Activated CD4-positive, alpha-beta T cell treated with anti-CD3 and anti-CD28 coated beads for 36 hours (primary cell): ENCODE measurements around the gene PCDH19. TPM values are rescaled to one million over a fixed set of nuclear protein-coding genes. Genes with fewer than 3 reads are reported as not detected.

ENCODE experiments used
- ATAC-seq: fragments of 200-7000 bp; cut with Tn5 transposase; one replicate; pipeline ENCODE4 v1.10.0; 2021; ENCODE audit warnings: mild to moderate bottlenecking, moderate library complexity
- CTCF ChIA-PET: fragments of 350-600 bp; sonication (Branson Sonifier 250); formaldehyde crosslinking; loops from one replicate; lab custom pipeline; 2021; ENCODE audit warnings: antibody characterized with exemption; lab: Charles Lee
- POLR2A ChIA-PET: fragments of 350-600 bp; sonication (Branson Sonifier 250); formaldehyde crosslinking; loops from one replicate; lab custom pipeline; 2021; ENCODE audit warnings: antibody characterized with exemption, inconsistent platforms; lab: Charles Lee
- DNase-seq: peaks from one replicate; pipeline ENCODE4 v3.0.0-alpha.2; 2020
- H3K27ac Mint-ChIP-seq: one replicate; pipeline ENCODE4 v1.8.0; 2021; ENCODE audit warnings: mixed read lengths
- H3K27me3 Mint-ChIP-seq: one replicate; pipeline ENCODE4 v1.8.0; 2021; ENCODE audit warnings: mixed read lengths
- H3K36me3 Mint-ChIP-seq: one replicate; pipeline ENCODE4 v1.8.0; 2021; ENCODE audit warnings: low read depth, mixed read lengths
- H3K4me1 Mint-ChIP-seq: one replicate; pipeline ENCODE4 v1.8.0; 2021; ENCODE audit warnings: mixed read lengths
- H3K4me3 Mint-ChIP-seq: one replicate; pipeline ENCODE4 v1.8.0; 2021; ENCODE audit warnings: mild to moderate bottlenecking, moderate library complexity, mixed read lengths
- H3K9me3 Mint-ChIP-seq: one replicate; pipeline ENCODE4 v1.8.0; 2021; ENCODE audit warnings: low read depth, mixed read lengths
- intact Hi-C, 2 experiments: fragments of 100-400 bp; cut with DNase I in 1 of 2; cut with micrococcal nuclease in 1 of 2; formaldehyde crosslinking; loops; one replicate each; pipeline versions ENCODE4 v1.14.2 to v1.15.1; 2022 to 2024; cut with DNase I, micrococcal nuclease
- total RNA-seq, 2 experiments: library from RNA; stranded (reverse); gene quantifications; one replicate each; pipeline ENCODE4 v1.2.3, GENCODE V29; 2021

The PCDH19 gene
- total RNA-seq, 2 experiments from 2014 or later, result 0.02 TPM; not detected in 1

DNA sequence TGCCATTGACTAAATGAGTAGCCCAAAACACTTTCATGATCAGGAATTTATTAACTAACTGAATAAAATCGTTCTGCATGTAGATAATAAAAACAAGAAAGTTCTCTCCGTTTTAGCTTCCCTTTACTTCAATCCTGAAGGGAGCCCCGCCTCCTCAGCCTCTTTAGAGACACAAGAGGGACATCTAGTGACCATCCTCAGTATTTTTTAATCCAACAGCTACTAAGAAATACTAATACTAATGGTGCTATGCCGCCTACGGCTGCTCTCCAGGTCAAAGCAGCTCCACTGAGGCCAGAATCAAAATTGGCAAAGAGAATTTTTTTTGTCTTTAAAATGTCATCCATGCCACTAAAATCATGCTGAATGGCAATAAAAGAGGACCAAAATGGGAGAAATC is 3.2 kb upstream of the PCDH19 start:
- Mint-ChIP-seq H3K27me3 (peaks cover 32% of the 10 kb centered on the region), H3K4me1 (peaks cover 9% of the 10 kb centered on the region), H3K4me3 (no peak overlapping the region), H3K9me3 (no peaks in the 10 kb centered on the region), H3K27ac (no peak overlapping the region), H3K36me3 (no peaks in the 10 kb centered on the region)
- ChIA-PET POLR2A (no interaction called here), CTCF (interaction anchor here (0.9 to 1.0 kb wide), 3 partner anchors 39 to 195 kb away, joined by 3 to 5 read pairs (median 4); no protein-coding TSS in a partner anchor)
- intact Hi-C loops, result loop anchor here in 1 of 2 experiments (2.0 to 5.0 kb wide), 2 partner anchors 44 to 1111 kb away; no protein-coding TSS in a partner anchor
- DNase-seq (peak; percentile 43), ATAC-seq (no peak)

DNA sequence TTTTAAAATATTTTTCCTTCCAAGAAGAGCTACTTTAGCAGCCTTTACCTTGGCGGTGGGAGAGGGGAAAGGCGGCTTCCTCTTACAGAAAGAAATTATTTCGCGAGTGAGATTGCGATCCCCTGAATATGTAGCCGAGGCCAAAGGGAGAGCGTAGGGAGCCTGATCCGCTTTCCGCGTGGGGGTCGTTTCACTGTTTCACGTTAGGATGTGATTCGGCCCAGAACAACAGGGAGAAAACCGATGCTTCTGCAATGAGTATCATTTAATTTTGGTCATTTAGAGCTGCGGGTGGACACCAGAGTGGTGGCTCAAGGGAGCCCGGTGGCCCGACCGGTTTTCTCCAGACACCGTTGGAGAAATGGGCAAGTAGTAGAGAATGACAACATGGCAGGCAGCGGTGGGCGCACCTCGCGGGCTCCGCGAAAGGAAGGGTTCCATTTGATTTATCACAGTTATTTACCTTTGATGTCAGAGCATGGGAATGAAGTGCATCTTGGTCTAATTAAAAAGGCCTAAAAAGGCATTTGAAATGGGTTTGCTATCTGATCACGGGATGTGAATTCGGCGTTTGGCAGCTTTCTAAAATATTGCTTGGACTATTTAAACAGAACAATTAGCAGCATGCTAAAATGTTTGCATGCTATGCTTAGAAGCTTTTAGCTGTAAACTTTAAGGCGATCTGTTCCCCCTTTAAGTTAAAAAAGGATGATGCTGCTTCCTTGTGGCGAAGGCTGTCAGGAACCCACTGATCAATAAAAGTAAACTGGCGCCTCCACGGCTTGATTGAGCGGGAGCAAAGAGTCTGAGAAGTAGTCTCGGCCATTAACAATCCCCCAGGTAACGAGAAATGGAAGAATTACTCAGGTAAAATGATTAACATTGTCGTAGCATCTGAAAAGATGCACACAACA is 2.0 kb upstream of the PCDH19 start:
- ChIA-PET POLR2A (no interaction called here), CTCF (interaction anchor here (0.7 to 0.9 kb wide), 2 partner anchors 19 to 1299 kb away, joined by 3 to 4 read pairs; no protein-coding TSS in a partner anchor)
- no peak overlapping the region for H3K4me3 Mint-ChIP-seq
- no peaks in the 10 kb centered on the region for H3K9me3 Mint-ChIP-seq
- no peak overlapping the region for H3K27ac Mint-ChIP-seq
- no peak for ATAC-seq
- peaks cover 42% of the 10 kb centered on the region for H3K27me3 Mint-ChIP-seq
- peaks cover 9% of the 10 kb centered on the region for H3K4me1 Mint-ChIP-seq
- no peaks in the 10 kb centered on the region for H3K36me3 Mint-ChIP-seq
- DNase-seq, result no peak
- intact Hi-C loops, result loop anchor here in 1 of 2 experiments (2.0 to 5.0 kb wide), 2 partner anchors 43 to 1110 kb away; no protein-coding TSS in a partner anchor

DNA sequence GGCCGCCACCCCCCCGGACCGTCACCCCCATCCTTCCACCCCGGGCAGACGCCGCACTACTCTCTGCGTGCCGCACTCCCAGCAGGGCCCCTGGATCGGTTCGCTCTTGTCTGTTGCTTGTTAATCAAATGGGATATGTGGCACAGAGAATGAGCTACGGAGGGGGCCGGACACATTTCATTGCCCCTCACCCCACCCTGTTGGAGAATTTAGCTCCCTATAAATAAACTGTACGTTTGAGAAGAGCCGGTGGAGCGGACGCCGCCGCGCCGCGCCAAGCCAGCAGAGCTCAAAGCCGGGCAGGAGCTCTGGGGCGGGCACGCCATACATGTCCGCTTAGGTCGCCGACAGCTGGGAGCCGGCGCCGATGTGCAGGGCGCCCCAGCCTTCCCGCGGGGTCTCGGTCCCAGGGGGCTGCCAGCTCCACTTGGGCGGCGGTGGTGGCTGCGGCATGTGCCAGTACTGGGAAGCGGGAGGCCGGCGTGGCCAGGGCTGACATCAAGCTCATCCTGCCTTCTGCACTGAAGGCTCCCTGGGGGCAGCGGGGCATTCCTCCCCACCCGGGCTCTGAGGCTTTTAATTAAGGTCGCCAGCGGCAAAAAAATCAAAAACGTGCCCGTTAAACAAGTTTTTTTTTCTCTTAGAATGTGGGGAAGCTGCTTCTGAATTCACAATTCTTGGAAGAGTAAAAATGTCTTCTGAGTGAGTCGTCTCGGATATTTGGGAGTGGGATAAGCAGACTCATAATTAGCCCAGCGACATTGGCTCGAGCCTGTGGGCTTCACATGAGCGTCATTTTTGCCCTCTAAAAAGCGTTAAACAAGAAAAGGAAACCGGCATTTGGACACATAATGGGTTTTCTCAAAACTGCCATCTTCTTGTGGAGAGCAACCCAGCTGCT is 1.1 kb upstream of the PCDH19 start:
- DNase-seq, result no peak
- ATAC-seq, result no peak
- Mint-ChIP-seq H3K27me3 (peaks cover 50% of the 10 kb centered on the region), H3K4me1 (peaks cover 9% of the 10 kb centered on the region), H3K36me3 (no peaks in the 10 kb centered on the region), H3K9me3 (no peaks in the 10 kb centered on the region), H3K4me3 (no peak overlapping the region), H3K27ac (no peak overlapping the region)
- CTCF ChIA-PET, result interaction anchor here (0.7 to 0.9 kb wide), 3 partner anchors 19 to 1298 kb away, joined by 3 to 4 read pairs (median 4); no protein-coding TSS in a partner anchor
- POLR2A ChIA-PET, result no interaction called here
- intact Hi-C loops, result loop anchor here in 1 of 2 experiments (5.0 kb wide), 1 partner anchor 1109 kb away; no protein-coding TSS in a partner anchor

DNA sequence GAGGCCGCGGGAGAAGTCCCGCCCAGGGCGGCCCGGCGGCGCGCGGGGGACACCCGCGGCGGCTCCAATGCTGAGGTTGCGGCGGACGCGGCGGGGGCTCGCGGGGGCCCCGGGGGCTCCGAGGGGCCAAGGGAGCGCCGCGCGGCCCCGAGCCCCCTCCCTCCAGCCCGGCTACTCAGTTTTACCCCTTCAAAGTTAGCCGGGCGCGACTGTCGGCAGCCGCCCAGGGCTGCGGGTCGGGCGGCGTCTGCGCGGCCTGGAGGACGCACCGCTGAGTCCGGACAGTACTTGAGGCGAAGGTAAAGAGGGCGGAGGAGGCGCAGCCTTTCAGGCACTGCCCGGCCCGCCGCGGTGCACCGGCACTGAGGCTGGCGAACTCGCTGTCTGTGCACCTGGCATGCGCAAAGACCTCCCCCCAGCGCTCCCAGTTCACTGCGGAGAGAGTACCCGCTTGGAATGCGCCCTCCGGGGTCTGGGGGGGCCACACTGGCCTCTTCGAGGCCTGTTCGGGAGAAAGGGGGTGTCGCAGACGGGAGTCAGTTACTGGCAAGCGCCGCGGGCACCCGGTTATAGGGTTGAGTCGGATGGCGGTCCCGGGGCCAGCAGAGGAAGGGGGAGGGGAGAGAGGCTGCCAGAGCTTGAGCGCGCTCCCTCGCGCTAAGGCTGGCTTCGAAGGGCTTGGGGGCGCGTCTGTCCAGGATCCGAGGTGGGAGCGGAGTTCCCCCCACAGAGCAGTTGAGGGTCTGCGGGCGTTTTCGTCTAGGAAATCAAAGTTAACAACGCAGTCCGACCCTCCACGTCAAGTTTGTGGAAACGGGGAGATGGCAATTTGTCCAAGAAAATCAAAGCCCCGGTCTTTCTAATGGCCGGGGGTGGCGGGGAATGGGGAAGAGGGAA is 1.1 kb downstream of the PCDH19 start:
- Mint-ChIP-seq H3K4me1 (peaks cover 9% of the 10 kb centered on the region), H3K27ac (no peak overlapping the region), H3K36me3 (no peaks in the 10 kb centered on the region), H3K4me3 (peak overlapping the region; percentile 26), H3K27me3 (peaks cover 53% of the 10 kb centered on the region), H3K9me3 (no peaks in the 10 kb centered on the region)
- ChIA-PET CTCF (no interaction called here), POLR2A (no interaction called here)
- intact Hi-C loops, result no loop called here
- ATAC-seq (no peak), DNase-seq (no peak)

DNA sequence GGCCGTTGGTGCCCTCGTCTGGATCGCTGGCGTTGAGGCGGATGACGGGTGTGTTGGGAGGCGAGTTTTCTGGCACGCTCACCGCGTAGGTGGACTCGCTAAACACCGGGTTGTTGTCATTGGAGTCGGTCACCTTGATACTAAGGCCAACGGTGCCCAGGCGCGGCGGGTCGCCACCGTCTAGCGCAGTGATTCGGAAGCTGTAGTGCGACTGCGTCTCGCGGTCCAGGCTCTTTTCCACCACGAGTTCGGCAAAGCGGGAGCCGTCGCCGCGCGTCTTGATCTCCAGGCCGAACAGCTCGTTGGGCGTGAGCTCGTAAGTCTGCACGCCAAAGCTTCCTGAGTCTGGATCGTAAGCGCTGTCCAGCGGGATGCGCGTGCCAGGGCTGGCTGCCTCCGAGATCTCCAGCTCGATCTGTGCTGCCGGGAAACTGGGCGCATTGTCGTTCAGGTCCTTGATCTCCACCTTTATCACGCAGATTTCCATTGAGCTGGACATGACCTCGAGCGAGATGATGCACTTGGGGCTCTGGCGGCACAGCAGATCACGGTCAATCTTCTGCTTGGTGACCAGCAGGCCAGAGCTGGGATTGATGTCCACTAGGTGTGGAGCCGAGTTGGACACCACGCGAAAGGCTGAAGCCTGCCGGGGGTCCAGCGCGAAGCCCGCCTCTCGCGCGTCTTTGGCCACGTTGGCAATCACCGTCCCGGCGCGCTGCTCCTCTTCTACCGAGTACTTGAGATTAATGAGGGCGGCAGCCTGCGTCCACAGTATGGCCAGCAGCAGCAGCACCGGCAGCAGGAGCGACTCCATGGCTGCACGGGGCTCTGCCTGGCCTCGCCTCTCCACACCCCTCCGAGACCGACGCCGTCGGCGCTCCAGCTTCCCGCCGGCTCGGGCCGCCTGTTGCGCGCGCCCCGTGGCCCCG is 2.0 kb downstream of the PCDH19 start:
- H3K4me3 Mint-ChIP-seq, result no peak overlapping the region
- H3K27ac Mint-ChIP-seq, result no peak overlapping the region
- CTCF ChIA-PET, result interaction anchor here (1.5 kb wide), 1 partner anchor 9 kb away, joined by 4 read pairs; no protein-coding TSS in a partner anchor
- DNase-seq, result no peak
- H3K36me3 Mint-ChIP-seq, result no peaks in the 10 kb centered on the region
- no peak for ATAC-seq
- peaks cover 8% of the 10 kb centered on the region for H3K4me1 Mint-ChIP-seq
- POLR2A ChIA-PET, result no interaction called here
- peaks cover 59% of the 10 kb centered on the region for H3K27me3 Mint-ChIP-seq
- intact Hi-C loops, result no loop called here
- no peaks in the 10 kb centered on the region for H3K9me3 Mint-ChIP-seq

DNA sequence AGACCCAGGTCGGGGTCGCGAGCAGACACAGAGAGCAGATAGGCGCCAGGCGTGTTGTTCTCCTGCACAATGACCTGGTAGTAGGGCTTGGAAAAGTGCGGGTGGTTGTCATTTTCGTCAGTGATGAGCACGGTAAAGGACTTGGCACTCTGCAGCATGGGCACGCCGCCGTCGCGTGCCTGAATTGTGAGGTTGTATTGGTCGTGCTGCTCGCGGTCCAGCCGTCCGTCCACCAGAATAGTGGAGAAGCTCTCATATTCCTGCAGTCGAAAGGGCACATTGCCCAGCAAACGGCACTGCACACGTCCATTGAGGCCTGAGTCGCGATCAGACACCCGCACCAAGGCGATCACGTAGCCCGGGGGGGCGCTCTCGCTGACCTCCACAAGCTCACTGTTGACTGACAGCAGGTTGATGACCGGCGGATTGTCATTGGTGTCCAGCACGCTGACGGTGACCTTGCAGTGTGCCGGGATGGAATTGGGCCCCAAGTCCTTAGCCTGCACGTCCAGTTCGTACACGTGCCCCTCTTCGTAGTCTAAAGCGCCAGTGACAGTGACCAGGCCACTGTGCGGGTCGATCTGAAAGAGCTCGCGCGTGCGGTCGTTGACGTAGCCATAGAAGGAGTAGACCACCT is 2.8 kb downstream of the PCDH19 start:
- Mint-ChIP-seq H3K27ac (no peak overlapping the region), H3K9me3 (no peaks in the 10 kb centered on the region), H3K27me3 (peaks cover 55% of the 10 kb centered on the region), H3K4me1 (peaks cover 3% of the 10 kb centered on the region), H3K36me3 (no peaks in the 10 kb centered on the region), H3K4me3 (no peak overlapping the region)
- intact Hi-C loops, result no loop called here
- DNase-seq, result no peak
- CTCF ChIA-PET, result interaction anchor here (1.5 kb wide), 1 partner anchor 10 kb away, joined by 4 read pairs; no protein-coding TSS in a partner anchor
- no peak for ATAC-seq
- POLR2A ChIA-PET, result no interaction called here

DNA sequence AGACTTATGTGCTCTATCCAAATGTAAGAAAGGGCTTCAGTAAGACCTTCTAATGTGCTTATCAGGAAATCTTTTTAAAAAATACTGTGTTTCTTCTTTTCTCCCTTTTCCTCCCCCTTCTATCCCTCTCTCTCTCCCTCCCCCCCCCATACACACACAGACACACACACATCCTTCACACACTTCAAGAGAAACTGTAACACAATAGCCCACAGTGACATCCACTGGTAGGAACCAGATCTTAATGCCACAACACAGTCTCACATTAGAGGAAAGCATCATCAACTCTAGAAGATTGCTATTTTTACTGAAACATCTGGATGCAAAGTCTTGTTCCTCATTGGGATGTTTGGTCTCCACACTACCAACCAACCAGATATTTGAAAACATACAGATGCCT is 4.6 kb downstream of the PCDH19 start:
- ATAC-seq, result no peak
- intact Hi-C loops, result no loop called here

DNA sequence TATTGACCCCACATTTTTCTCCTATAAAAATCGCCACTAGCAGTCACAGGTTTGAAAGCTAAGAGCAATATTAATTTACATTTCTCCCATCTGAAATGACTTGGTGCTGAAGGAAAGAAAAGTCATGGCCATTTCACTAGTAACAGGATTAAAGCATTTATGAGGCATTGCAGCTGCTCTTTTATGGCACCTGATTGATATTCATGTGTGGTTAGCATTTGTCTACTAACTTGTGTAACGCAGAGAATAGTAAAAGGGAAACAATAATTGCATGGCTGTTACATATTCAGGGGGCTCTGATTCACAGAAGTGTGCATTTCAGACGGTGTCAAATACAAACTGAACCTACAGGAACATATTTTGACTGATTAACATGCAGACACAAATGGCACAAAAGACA is 5.2 kb downstream of the PCDH19 start:
- DNase-seq (no peak), ATAC-seq (no peak)
- Mint-ChIP-seq H3K27me3 (peaks cover 44% of the 10 kb centered on the region), H3K9me3 (no peaks in the 10 kb centered on the region), H3K4me3 (no peak overlapping the region), H3K36me3 (no peaks in the 10 kb centered on the region), H3K4me1 (peaks cover 2% of the 10 kb centered on the region), H3K27ac (no peak overlapping the region)
- CTCF ChIA-PET, result no interaction called here
- POLR2A ChIA-PET, result no interaction called here
- intact Hi-C loops, result no loop called here

More for the DNA sequence above, 4.6 kb downstream of the PCDH19 start:
- Mint-ChIP-seq H3K9me3 (no peaks in the 10 kb centered on the region), H3K27me3 (peaks cover 45% of the 10 kb centered on the region), H3K4me1 (peaks cover 3% of the 10 kb centered on the region), H3K36me3 (no peaks in the 10 kb centered on the region), H3K27ac (no peak overlapping the region), H3K4me3 (no peak overlapping the region)
- ChIA-PET POLR2A (no interaction called here), CTCF (no interaction called here)
- no peak for DNase-seq

DNA sequence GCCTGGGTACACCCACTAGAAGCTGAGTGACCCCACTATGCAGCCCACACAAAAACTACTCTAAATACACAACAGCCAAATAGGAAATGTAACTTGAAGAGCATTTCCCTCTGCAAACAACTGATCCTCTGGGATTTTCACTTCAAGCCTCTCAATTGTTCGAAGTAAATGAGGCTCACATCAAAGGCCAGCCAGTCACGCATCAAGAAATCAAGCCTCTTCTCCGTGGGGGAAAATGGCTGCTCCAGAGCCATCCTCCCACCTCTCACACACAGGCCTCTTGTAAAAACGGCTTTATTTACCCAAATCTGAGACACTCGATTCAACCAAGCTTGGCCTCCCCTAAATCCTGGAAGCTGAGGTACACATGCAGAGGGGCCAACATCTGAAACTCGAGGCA is 14.3 kb downstream of the PCDH19 start:
- intact Hi-C loops, result no loop called here
- Mint-ChIP-seq H3K4me3 (no peak overlapping the region), H3K36me3 (no peaks in the 10 kb centered on the region), H3K27me3 (peaks cover 4% of the 10 kb centered on the region), H3K4me1 (no peaks in the 10 kb centered on the region), H3K27ac (no peak overlapping the region), H3K9me3 (no peaks in the 10 kb centered on the region)
- no peak for ATAC-seq
- CTCF ChIA-PET, result no interaction called here
- POLR2A ChIA-PET, result no interaction called here
- no peak for DNase-seq
